A549 (cell line): ENCODE measurements around the gene SLC25A47. TPM values are rescaled to one million over a fixed set of nuclear protein-coding genes. Genes with fewer than 3 reads are reported as not detected.

Experiments used
- ATAC-seq, 2 experiments: fragments of 200-7000 bp in 1 of 2; fragments of >200 bp in 1 of 2; cut with Nextera tagmentation in 1 of 2; cut with Tn5 transposase in 1 of 2; 3 replicates each; pipeline versions ENCODE4 v1.8.0 to v1.9.1; 2018 to 2020; ENCODE audit warnings: mild to moderate bottlenecking in 1 of 2, moderate library complexity in 1 of 2
- CTCF ChIA-PET: fragments of 300-600 bp; sonication (Branson Sonifier 250); formaldehyde crosslinking; extraction: SDS; loops from one replicate; lab custom pipeline; 2021; ENCODE audit warnings: antibody characterized with exemption, inconsistent platforms; lab: Yijun Ruan, JAX
- POLR2A ChIA-PET: fragments of 350-600 bp; formaldehyde crosslinking; extraction: SDS; loops from one replicate; lab custom pipeline; 2021; ENCODE audit warnings: antibody characterized with exemption, inconsistent platforms; lab: Yijun Ruan, JAX
- DNase-seq, 2 experiments: peaks; one replicate each; pipeline versions ENCODE4 v3.0.0 to v3.0.0-alpha.2; 2011 to 2016; ENCODE audit warnings: low read depth in 1 of 2, low spot score in 1 of 2
- FAIRE-seq: peaks from 2 replicates; lab custom pipeline; 2011; peaks lifted over from hg19 to GRCh38; lab: Jason Lieb, UNC
- H3K27ac ChIP-seq, 2 experiments: fragments of >200 bp; sonication (Bioruptor Twin); formaldehyde crosslinking; 3 replicates each; pipeline ENCODE4 v1.5.1; 2016 to 2017
- H3K4me1 ChIP-seq: fragments of >200 bp; sonication (Bioruptor Twin); formaldehyde crosslinking; 3 replicates; pipeline ENCODE4 v1.6.1; 2016
- H3K4me2 ChIP-seq: fragments of >200 bp; sonication (Bioruptor Twin); formaldehyde crosslinking; 3 replicates; pipeline ENCODE4 v1.6.1; 2016
- H3K4me3 ChIP-seq: fragments of >200 bp; sonication (Bioruptor Twin); formaldehyde crosslinking; 3 replicates; pipeline ENCODE4 v1.5.1; 2016
- H3K9me3 ChIP-seq: fragments of >200 bp; sonication (Bioruptor Twin); formaldehyde crosslinking; 3 replicates; pipeline ENCODE4 v1.6.1; 2016
- CEBPB ChIP-seq, 2 experiments: fragments of >200 bp in 1 of 2; sonication (Bioruptor Twin) in 1 of 2; formaldehyde crosslinking in 1 of 2; IDR thresholded peaks; 2 replicates each; pipeline ENCODE4 v1.6.1; 2012 to 2016
- EHMT2 ChIP-seq: fragments of 200-600 bp; sonication (generic); IDR thresholded peaks from 2 replicates; pipeline ENCODE4 v1.6.1; 2016; ENCODE audit warnings: antibody characterized with exemption, low read depth, mild to moderate bottlenecking, moderate library complexity
- EP300 ChIP-seq, 2 experiments: fragments of >200 bp; sonication (Bioruptor Twin); formaldehyde crosslinking; IDR thresholded peaks; 2 replicates in 1 of 2; 3 replicates in 1 of 2; pipeline ENCODE4 v1.6.1; 2016 to 2017
- ESRRA ChIP-seq: fragments of 150-350 bp; IDR thresholded peaks from 2 replicates; pipeline ENCODE4 v1.6.1; 2014; ENCODE audit warnings: mild to moderate bottlenecking, low read length, borderline replicate concordance
- FOSB ChIP-seq: fragments of 250-450 bp; sonication (Bioruptor Pico); IDR thresholded peaks from 2 replicates; pipeline ENCODE4 v1.5.0; 2020; ENCODE audit warnings: mild to moderate bottlenecking, moderate library complexity
- HDAC2 ChIP-seq: fragments of 200-600 bp; sonication (generic); IDR thresholded peaks from 2 replicates; pipeline ENCODE4 v1.6.1; 2016
- HOXA7 ChIP-seq: fragments of 250-450 bp; sonication (Bioruptor Pico); IDR thresholded peaks from 2 replicates; pipeline ENCODE4 v1.5.0; 2020; ENCODE audit warnings: mild to moderate bottlenecking, moderate library complexity
- HOXB13 ChIP-seq: fragments of 250-450 bp; sonication (Bioruptor Pico); IDR thresholded peaks from 2 replicates; pipeline ENCODE4 v1.5.0; 2020; ENCODE audit warnings: low read depth, mild to moderate bottlenecking, moderate library complexity
- KDM5A ChIP-seq: fragments of 200-600 bp; sonication (generic); IDR thresholded peaks from 2 replicates; pipeline ENCODE4 v1.6.1; 2016; ENCODE audit warnings: antibody characterized with exemption, mild to moderate bottlenecking
- MYC ChIP-seq: IDR thresholded peaks from 2 replicates; pipeline ENCODE4 v1.6.1; 2012; ENCODE audit warnings: mild to moderate bottlenecking, inconsistent platforms, low read length, improper control_type of control experiment, borderline replicate concordance
- PHF8 ChIP-seq: fragments of 200-600 bp; sonication (generic); IDR thresholded peaks from 2 replicates; pipeline ENCODE4 v1.6.1; 2016; ENCODE audit warnings: low read depth, mild to moderate bottlenecking, antibody characterized with exemption, moderate library complexity, borderline replicate concordance
- POLR2AphosphoS2 ChIP-seq: conservative IDR thresholded peaks from 2 replicates; pipeline ENCODE4 v1.6.1; 2012; ENCODE audit warnings: low read length, improper control_type of control experiment, inconsistent platforms
- RFX5 ChIP-seq: fragments of 450-650 bp; IDR thresholded peaks from 2 replicates; pipeline ENCODE4 v1.7.1; 2014; ENCODE audit warnings: antibody characterized with exemption, mild to moderate bottlenecking, moderate library complexity
- SMC3 ChIP-seq: fragments of >200 bp; sonication (Bioruptor Twin); formaldehyde crosslinking; IDR thresholded peaks from 3 replicates; pipeline ENCODE4 v1.6.1; 2018; ENCODE audit warnings: inconsistent platforms
- WGBS: methylation state at CpG from one replicate; pipeline ENCODE4 v1.1.6; 2017; ENCODE audit errors: missing lambda C conversion rate; 5-methylcytosine and 5-hydroxymethylcytosine counted together
- polyA plus RNA-seq, 4 experiments: library from polyadenylated mRNA; depleted of rRNA in 3 of 4; stranded (reverse); fragments of >200 nt; fragmentation: RNase III in 1 of 4; extraction: RNeasy Plus Mini Kit Qiagen cat#74134 plus additional on column Dnase treatment in 1 of 4; gene quantifications; 2 replicates in 3 of 4; 3 replicates in 1 of 4; pipeline ENCODE4 v1.2.3, GENCODE V29; 2011 to 2017
- TF ChIP-seq, protein P1 (sequence below): fragments of >200 bp; sonication (Bioruptor Twin); formaldehyde crosslinking; IDR thresholded peaks from 3 replicates; pipeline ENCODE4 v1.6.1; 2016
- TF ChIP-seq, protein P2 (sequence below): fragments of 250-450 bp; sonication (Bioruptor Pico); IDR thresholded peaks from 2 replicates; pipeline ENCODE4 v1.5.0; 2021; ENCODE audit warnings: mild to moderate bottlenecking, moderate library complexity, borderline replicate concordance
- TF ChIP-seq, protein P3 (sequence below): fragments of 150-350 bp; IDR thresholded peaks from 2 replicates; pipeline ENCODE4 v1.6.1; 2014; ENCODE audit warnings: low read depth, mild to moderate bottlenecking, low read length
- TF ChIP-seq, protein P4 (sequence below): IDR thresholded peaks from 2 replicates; pipeline ENCODE4 v1.6.1; 2012
- TF ChIP-seq, protein P5 (sequence below): IDR thresholded peaks from 2 replicates; pipeline ENCODE4 v1.6.1; 2012; ENCODE audit warnings: low read depth, borderline replicate concordance
- TF ChIP-seq, protein P6 (sequence below): fragments of 250-450 bp; sonication (Bioruptor Pico); IDR thresholded peaks from 2 replicates; pipeline ENCODE4 v1.5.0; 2020; ENCODE audit warnings: low read depth, mild to moderate bottlenecking, moderate library complexity

SLC25A47 gene
- polyA plus RNA-seq, 2 of the 4 experiments (the other 2 are of a cell fraction) = not detected

DNA sequence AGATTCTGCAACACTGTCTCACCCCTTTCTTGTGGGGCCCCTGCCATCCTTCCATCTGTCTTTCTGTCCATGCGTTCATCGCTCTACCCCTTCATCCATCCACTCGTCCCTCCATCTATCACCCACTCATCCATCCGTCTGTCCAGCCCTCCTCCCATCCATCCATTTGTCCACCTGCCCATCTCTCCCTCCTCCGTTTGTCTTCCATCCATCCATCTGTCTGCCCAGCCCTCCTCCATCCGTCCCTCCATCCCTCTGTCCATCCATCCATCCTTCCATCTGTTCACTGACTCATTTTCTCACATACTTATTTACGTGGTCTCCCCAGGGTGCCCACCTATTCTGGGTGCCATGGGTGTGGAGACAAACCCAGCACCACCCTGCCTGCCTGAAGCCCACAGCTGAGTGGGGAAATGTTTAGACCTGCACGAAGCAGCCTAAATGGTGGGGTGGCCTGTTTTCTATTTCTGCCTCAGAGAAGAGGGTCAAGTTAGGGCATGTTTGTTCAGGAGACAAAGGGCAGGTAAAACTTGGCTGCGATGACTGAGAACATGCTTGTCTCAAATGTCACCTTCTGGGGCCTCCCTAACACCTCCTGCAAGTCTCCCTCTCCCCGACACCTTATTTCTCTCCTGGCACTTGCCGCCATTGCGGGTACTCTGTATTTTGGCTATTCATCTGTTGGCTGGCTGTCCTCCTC, 2.8 kb upstream of the SLC25A47 start:
- H3K4me1 ChIP-seq = no peaks in the 10 kb centered on the region
- WGBS = 89% methylated on average over 12 of the region's 12 CpGs
- POLR2A ChIA-PET = no interaction called here

DNA sequence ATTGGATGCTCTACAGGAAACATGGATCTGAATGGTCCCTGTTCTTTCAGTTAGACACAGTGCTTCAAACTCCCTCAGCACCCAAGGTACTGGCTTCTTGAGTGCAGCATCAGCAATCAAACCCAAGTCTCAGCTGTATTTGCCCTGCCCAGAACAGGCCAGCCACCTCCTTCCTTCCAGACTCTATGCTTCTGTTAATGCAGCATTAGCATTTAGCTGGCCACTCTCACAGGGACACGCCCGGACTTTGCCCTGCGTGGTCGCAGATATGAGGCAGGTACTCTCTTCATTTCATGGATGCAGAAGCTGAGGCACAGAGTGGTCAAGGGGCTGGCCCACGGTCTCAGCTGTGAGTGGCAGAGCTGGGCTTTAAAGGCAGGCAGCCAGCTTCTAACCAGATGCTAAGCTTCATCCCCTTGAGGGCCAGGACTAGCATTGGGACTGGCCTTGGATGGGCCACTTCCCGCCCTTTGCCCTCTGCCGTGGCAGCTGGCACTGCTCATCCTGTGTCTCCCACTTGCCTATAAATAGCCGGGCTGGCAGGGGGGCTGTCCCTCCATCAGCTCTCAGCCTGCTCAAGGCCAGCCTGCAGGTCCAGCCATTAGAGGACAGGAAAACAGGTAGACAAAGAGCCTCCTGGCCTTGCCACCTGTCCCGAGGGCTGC, 1.5 kb upstream of the SLC25A47 start:
- no peak for DNase-seq
- ChIA-PET POLR2A (no interaction called here), CTCF (interaction anchor here (0.7 to 1.4 kb wide), 5 partner anchors 9 to 53 kb away, joined by 3 to 6 read pairs (median 4); a partner anchor contains a TSS)
- ATAC-seq = no peak
- no peak overlapping the region for H3K4me2 ChIP-seq
- no peak overlapping the region for H3K4me3 ChIP-seq
- TF ChIP-seq MYC (no peak), RFX5 (no peak), POLR2AphosphoS2 (no peak), SMC3 (no peak), ESRRA (no peak), FOSB (no peak), HDAC2 (no peak), EHMT2 (no peak), PHF8 (no peak), EP300 (IDR thresholded peaks at IDR 0.05) (no peak), HOXB13 (CRISPR knock-in tag) (no peak), CEBPB (IDR thresholded peaks at IDR 0.05) (no peak), HOXA7 (CRISPR knock-in tag) (no peak)
- TF ChIP-seq, protein P1, sequence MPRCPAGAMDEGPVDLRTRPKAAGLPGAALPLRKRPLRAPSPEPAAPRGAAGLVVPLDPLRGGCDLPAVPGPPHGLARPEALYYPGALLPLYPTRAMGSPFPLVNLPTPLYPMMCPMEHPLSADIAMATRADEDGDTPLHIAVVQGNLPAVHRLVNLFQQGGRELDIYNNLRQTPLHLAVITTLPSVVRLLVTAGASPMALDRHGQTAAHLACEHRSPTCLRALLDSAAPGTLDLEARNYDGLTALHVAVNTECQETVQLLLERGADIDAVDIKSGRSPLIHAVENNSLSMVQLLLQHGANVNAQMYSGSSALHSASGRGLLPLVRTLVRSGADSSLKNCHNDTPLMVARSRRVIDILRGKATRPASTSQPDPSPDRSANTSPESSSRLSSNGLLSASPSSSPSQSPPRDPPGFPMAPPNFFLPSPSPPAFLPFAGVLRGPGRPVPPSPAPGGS = no peak
- TF ChIP-seq, protein P2, sequence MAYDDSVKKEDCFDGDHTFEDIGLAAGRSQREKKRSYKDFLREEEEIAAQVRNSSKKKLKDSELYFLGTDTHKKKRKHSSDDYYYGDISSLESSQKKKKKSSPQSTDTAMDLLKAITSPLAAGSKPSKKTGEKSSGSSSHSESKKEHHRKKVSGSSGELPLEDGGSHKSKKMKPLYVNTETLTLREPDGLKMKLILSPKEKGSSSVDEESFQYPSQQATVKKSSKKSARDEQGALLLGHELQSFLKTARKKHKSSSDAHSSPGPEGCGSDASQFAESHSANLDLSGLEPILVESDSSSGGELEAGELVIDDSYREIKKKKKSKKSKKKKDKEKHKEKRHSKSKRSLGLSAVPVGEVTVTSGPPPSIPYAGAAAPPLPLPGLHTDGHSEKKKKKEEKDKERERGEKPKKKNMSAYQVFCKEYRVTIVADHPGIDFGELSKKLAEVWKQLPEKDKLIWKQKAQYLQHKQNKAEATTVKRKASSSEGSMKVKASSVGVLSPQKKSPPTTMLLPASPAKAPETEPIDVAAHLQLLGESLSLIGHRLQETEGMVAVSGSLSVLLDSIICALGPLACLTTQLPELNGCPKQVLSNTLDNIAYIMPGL (CRISPR knock-in tag) = no peak
- TF ChIP-seq, protein P3, sequence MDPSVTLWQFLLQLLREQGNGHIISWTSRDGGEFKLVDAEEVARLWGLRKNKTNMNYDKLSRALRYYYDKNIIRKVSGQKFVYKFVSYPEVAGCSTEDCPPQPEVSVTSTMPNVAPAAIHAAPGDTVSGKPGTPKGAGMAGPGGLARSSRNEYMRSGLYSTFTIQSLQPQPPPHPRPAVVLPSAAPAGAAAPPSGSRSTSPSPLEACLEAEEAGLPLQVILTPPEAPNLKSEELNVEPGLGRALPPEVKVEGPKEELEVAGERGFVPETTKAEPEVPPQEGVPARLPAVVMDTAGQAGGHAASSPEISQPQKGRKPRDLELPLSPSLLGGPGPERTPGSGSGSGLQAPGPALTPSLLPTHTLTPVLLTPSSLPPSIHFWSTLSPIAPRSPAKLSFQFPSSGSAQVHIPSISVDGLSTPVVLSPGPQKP = no peak
- TF ChIP-seq, protein P4, sequence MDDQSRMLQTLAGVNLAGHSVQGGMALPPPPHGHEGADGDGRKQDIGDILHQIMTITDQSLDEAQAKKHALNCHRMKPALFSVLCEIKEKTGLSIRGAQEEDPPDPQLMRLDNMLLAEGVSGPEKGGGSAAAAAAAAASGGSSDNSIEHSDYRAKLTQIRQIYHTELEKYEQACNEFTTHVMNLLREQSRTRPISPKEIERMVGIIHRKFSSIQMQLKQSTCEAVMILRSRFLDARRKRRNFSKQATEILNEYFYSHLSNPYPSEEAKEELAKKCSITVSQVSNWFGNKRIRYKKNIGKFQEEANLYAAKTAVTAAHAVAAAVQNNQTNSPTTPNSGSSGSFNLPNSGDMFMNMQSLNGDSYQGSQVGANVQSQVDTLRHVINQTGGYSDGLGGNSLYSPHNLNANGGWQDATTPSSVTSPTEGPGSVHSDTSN = no peak
- TF ChIP-seq, protein P5, sequence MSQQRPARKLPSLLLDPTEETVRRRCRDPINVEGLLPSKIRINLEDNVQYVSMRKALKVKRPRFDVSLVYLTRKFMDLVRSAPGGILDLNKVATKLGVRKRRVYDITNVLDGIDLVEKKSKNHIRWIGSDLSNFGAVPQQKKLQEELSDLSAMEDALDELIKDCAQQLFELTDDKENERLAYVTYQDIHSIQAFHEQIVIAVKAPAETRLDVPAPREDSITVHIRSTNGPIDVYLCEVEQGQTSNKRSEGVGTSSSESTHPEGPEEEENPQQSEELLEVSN = no peak
- 62% methylated on average over 9 of the region's 9 CpGs for WGBS
- no peak for FAIRE-seq
- no peaks in the 10 kb centered on the region for H3K9me3 ChIP-seq
- H3K27ac ChIP-seq = no peak overlapping the region
- no peaks in the 10 kb centered on the region for H3K4me1 ChIP-seq

More for the DNA sequence above, 2.8 kb upstream of the SLC25A47 start:
- Histone ChIP-seq H3K27ac (no peak overlapping the region), H3K4me2 (no peak overlapping the region), H3K9me3 (no peaks in the 10 kb centered on the region), H3K4me3 (no peak overlapping the region)
- ATAC-seq (no peak), FAIRE-seq (no peak), DNase-seq (no peak)
- TF ChIP-seq, protein P6, sequence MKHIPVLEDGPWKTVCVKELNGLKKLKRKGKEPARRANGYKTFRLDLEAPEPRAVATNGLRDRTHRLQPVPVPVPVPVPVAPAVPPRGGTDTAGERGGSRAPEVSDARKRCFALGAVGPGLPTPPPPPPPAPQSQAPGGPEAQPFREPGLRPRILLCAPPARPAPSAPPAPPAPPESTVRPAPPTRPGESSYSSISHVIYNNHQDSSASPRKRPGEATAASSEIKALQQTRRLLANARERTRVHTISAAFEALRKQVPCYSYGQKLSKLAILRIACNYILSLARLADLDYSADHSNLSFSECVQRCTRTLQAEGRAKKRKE = no peak
- TF ChIP-seq POLR2AphosphoS2 = no peak
- no peak for TF ChIP-seq KDM5A
- CTCF ChIA-PET = interaction anchor here (1.2 to 2.1 kb wide), 2 partner anchors 29 to 35 kb away, joined by 3 to 8 read pairs; no protein-coding TSS in a partner anchor
